HFF-Myc (cell line): ENCODE data around the gene LMAN1L.
A peak's percentile ranks its signal among the peaks of the same experiment; 100 is the strongest.

Source experiments
- DNase-seq: peaks from one replicate; pipeline ENCODE4 v3.0.0-alpha.2; 2011; ENCODE audit warnings: low read depth; ENCODE audit errors: extremely low read depth
- H3K4me3 ChIP-seq: replicated peaks from 2 replicates; pipeline ENCODE4 v1.5.1; 2011; ENCODE audit warnings: low read depth, mild to moderate bottlenecking, control low read depth, low read length
- TF ChIP-seq, protein P1 (sequence below): IDR thresholded peaks from 2 replicates; pipeline ENCODE4 v1.5.1; 2012; ENCODE audit warnings: mild to moderate bottlenecking, low read depth, low read length, control low read depth; ENCODE audit errors: missing control alignments

LMAN1L gene

DNA sequence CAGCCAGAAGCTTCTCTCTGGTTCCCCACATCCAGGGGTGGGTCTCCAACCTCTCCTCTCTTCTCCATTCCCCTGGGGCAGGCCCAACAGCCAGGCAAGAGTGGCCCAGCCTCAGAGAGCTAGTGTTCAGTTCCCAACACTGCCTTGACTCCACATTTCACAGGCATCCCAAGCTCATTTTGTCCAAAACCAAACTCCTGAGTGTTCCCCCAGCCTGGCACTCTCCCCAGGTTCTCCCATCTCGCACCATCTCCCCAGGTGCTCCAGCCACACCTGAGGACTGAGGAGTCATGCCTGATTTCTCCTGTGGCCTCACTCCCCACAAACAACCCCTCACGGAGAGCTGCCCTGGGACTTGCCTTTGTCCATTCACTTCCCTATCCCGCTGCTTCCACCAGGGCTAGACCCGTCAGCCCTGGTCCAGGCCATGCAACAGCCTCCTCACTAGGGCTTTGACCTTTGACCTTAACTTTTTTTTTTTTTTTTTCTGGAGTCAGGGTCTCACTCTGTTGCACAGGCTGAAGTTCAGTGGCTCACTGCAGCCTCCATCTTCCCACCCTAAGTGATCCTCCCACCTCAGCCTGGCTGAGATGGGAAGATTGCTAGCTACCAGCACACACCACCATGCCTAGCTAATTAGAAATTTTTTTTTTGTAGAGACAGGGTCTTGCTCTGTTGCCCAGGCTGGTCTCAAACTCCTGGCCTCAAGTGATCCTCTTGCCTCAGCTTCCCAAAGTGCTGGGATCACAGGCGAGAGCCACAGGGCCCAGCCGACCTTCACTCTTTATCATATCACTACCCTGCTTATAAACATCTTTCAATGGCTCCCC, 34.7 kb upstream of the LMAN1L start:
- H3K4me3 ChIP-seq: no peak overlapping the region
- TF ChIP-seq, protein P1, sequence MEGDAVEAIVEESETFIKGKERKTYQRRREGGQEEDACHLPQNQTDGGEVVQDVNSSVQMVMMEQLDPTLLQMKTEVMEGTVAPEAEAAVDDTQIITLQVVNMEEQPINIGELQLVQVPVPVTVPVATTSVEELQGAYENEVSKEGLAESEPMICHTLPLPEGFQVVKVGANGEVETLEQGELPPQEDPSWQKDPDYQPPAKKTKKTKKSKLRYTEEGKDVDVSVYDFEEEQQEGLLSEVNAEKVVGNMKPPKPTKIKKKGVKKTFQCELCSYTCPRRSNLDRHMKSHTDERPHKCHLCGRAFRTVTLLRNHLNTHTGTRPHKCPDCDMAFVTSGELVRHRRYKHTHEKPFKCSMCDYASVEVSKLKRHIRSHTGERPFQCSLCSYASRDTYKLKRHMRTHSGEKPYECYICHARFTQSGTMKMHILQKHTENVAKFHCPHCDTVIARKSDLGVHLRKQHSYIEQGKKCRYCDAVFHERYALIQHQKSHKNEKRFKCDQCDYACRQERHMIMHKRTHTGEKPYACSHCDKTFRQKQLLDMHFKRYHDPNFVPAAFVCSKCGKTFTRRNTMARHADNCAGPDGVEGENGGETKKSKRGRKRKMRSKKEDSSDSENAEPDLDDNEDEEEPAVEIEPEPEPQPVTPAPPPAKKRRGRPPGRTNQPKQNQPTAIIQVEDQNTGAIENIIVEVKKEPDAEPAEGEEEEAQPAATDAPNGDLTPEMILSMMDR: no peak
- no peak for DNase-seq

DNA sequence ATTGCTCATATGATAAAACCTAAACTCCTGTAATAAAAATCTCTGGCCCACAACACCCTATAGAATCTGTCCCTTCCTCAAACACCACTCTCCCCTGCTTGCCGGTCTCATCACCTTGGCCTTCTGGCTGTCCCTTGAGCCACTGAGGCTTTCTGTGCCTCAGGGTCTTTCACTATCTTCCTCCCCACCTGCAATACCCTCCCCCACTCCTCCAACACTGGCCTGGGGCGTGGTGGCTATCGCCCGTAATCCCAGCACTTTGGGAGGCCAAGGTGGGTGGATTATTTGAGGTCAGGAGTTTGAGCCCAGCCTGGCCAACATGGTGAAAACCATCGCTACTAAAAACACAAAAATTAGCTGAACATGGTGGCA, 34.0 kb upstream of the LMAN1L start:
- TF ChIP-seq, protein P1: no peak
- no peak for DNase-seq
- H3K4me3 ChIP-seq: no peak overlapping the region

DNA sequence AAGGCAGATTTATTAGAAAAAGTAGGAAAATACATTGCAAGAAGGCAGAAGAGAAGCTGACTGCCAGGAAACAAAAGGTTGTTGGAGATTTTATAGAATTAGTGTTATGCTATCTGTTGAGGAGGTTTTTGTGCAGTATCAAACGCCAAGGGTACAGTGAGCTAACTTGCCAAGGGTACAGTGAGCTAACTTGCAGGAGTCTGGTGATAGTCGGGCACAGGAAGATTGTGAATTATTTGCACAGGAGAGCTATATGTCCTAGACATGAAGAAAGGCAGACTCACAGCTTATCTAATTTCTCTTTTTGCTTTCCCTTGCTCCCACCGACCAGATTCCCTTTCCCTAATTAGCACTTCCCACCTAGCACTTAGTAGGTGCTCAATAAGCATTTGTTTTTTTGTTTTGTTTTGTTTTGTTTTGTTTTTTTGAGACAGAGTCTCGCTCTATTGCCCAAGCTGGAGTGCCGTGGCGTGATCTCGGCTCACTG, 33.4 kb upstream of the LMAN1L start:
- TF ChIP-seq, protein P1: no peak
- DNase-seq: no peak

DNA sequence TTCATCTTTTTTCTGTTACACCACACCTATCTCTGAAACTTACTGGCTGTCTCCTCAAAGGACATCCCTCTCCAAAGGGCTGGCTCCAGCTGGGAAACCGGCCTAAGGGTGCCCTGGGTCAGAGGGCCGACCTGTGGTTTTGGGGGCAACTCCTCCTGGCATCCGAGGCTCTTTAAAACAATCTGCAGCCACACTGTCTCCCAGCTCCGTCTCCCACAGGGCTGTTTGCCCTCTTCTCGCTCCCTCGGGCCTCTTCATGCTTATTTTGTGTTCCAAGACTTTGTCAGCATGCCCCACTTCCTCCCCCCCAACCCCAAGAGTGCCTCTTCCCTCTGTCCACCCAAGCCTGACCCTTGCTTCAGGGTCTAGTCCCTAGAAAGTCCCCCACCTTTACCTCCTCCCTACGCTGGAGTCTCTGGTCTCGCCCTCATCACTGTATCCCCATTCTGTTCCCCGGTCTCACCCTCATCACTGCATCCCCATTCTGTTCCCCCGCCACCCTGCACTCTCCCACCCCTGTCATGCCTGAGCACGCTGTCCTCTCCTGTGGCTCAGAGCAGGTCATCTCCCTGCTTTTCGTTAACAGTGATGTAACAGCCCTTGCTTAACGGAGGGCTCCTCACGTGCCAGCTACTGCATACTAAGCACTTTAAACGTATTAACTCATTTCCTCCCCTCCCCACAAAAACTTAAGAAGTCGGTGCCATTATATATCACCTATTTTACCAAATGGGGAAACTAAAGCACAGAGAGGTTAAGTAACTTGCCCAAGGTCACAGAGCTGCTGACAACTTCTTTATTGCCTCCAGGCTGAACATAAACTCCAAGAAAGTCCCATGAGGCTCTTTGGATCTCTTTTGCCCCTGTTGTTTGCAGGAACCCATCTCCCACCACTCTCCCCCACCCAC, 31.9 kb upstream of the LMAN1L start:
- TF ChIP-seq, protein P1: no peak
- no peak for DNase-seq
- H3K4me3 ChIP-seq: peak overlapping the region; percentile 62

More for the DNA sequence above, 33.4 kb upstream of the LMAN1L start:
- H3K4me3 ChIP-seq: no peak overlapping the region

DNA sequence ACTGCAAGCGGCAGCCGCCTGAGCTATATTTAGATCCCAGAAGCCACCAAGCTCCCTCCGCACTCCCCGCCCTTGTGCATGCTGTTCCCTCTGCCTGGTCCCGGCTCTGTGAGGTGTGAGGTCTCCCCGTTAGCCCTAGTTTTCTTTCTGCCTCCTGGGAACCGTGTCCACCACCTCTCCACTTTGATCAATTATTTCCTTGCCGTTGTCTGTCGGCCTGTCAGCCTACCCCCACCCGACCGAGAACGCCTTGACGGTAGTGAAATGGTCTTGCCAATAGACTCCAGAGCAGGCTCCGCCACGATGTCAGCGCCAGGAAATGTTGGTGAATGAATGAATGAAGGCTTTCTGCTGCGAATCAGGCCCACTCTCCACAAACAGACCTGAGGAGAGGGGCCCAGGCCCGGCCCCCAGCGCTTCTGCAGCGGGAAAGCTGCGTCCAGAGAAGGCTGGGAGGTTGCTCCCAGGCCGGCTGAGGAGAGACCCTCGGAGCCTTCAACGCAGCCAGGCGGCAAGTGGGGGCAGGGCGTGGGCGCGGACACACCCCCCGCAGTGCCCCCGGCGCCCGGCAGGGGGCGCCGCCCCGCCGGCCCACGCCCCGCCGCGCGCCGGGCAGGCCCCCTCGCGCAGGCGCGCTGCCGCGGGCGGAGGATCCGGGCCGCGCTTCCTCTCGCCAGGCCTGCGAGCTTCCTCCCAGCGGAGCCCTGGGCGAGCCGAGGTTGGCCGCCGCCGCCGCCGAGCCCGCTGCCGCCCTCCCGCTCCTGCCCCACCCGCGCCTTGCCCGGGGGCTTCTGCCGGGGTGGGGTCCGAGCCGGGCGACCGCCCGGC, 31.0 kb upstream of the LMAN1L start, which contains the start of gene CSK:
CSK (plus strand) TSS at position 650 of the 828 bp plus-strand sequence. CDS start 16,218 bp downstream, outside the sequence.
- H3K4me3 ChIP-seq: peak within 1 kb of the TSS; percentile 62
- TF ChIP-seq, protein P1: peak; percentile 44
- DNase-seq: no peak
